ENCODE measurements around the gene HMGXB3. TPM values are rescaled to one million over a fixed set of nuclear protein-coding genes. Genes with fewer than 3 reads are reported as not detected.

HMGXB3 gene
- total RNA-seq, 1 donor from 2014 or later: 36.8 TPM

GRCh38 chr5:150051657-150052195 is 51.2 kb downstream of the HMGXB3 start:
- no peak for TF ChIP-seq CTCF (IDR thresholded peaks at IDR 0.05)
- H3K4me1 Mint-ChIP-seq: no peaks in the 10 kb centered on the region
- ChIA-PET POLR2A (no interaction called here), CTCF (no interaction called here)
- no peak overlapping the region for H3K27ac Mint-ChIP-seq
- H3K36me3 Mint-ChIP-seq (ENCODE audit: low read depth): peaks cover 86% of the 10 kb centered on the region
- intact Hi-C loops (cut with micrococcal nuclease): no loop called here
- DNase-seq (no peak), ATAC-seq (ENCODE audit: low read depth) (no peak)
- H3K9me3 Mint-ChIP-seq: no peaks in the 10 kb centered on the region
- no peak overlapping the region for H3K4me3 Mint-ChIP-seq
- H3K27me3 Mint-ChIP-seq: no peaks in the 10 kb centered on the region

DNA sequence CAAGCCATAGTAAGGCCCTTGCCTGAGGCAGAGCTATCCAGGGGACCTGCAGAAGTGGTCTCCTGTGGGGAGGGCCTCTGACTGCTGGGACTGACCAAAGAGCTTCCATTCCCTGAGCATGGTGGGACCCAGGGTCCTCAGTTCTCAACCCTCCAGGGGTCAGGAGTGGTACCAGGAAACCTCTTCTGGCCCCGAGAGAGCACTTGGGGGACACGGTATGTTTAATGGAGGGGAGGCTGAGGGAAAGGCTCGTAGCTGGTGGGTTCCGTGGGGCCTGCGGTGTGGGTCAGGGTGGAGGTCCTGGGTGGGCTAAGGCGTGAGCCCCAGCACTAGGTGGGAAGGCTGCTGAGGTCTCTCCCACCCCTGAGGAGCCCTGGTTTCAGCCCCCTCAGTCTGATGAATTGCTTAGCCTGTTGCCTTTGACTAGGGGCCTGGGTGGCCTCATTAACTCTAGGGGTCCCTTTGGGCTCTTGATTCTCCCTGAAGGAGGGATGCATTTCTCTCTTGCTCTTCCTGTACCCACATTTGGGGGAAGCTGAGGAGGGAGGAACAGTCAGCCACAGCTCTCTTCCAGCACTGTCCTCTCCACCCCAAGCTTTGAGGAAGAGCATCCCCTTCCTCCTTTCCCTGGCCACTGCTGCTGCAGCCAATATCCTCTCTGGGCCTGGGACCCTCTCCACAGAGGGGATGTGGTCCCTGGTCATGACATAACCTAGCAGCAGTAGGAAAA is 51.9 kb downstream of the HMGXB3 start:
- no peak overlapping the region for H3K4me3 Mint-ChIP-seq
- H3K4me1 Mint-ChIP-seq: no peaks in the 10 kb centered on the region
- H3K9me3 Mint-ChIP-seq: no peaks in the 10 kb centered on the region
- no peak for TF ChIP-seq CTCF (IDR thresholded peaks at IDR 0.05)
- no peak overlapping the region for H3K27ac Mint-ChIP-seq
- H3K27me3 Mint-ChIP-seq: no peaks in the 10 kb centered on the region
- CTCF ChIA-PET: no interaction called here
- POLR2A ChIA-PET: no interaction called here
- intact Hi-C loops (cut with micrococcal nuclease): no loop called here
- H3K36me3 Mint-ChIP-seq (ENCODE audit: low read depth): peaks cover 80% of the 10 kb centered on the region
- ATAC-seq (ENCODE audit: low read depth) (no peak), DNase-seq (no peak)

- no peaks in the 10 kb centered on the region for H3K27me3 Mint-ChIP-seq
- H3K27ac Mint-ChIP-seq: no peak overlapping the region
Observed at GRCh38 chr5:150052956-150053712, 52.6 kb downstream of the HMGXB3 start.

DNA sequence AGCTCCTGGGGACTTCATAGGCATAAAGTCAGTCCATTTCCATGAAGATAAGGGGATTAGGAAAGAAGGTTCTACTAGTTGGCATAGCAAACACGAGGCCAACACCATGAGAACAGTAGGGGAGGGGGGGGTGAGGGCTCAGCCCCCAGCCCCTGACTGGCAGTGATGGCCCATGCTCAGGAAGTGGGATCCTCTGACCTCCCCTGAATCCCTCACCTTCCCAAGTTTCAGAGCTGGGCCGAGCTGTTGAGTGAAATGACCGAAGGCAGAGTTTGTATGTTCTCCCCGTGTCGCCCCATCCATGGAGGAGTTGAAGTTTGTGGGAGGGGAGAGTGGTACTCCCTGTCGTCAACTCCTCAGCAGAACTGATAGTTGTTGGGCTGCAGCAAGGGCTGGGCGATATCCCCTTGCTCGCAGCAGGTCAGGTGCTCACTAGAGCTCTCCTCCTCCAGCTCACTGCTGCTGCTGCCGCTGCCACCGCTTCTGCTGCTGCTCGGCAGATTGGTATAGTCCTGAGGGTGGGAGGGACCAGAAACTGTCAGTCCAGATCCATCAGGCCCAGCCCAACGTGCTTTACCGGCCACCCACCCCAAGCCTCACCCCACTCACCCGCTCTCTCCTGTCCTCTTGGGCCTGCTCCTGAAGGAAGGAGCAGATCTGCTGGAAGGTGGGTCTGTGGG is 53.3 kb downstream of the HMGXB3 start:
- intact Hi-C loops (cut with micrococcal nuclease): no loop called here
- DNase-seq: no peak
- H3K36me3 Mint-ChIP-seq (ENCODE audit: low read depth): peaks cover 65% of the 10 kb centered on the region
- peaks cover 3% of the 10 kb centered on the region for H3K4me1 Mint-ChIP-seq
- no peak for TF ChIP-seq CTCF (IDR thresholded peaks at IDR 0.05)
- no peak overlapping the region for H3K27ac Mint-ChIP-seq
- CTCF ChIA-PET: no interaction called here
- POLR2A ChIA-PET: no interaction called here
- no peaks in the 10 kb centered on the region for H3K9me3 Mint-ChIP-seq
- no peak overlapping the region for H3K4me3 Mint-ChIP-seq
- no peaks in the 10 kb centered on the region for H3K27me3 Mint-ChIP-seq
- no peak for ATAC-seq (ENCODE audit: low read depth)

More at GRCh38 chr5:150052956-150053712, 52.6 kb downstream of the HMGXB3 start:
- no peak for TF ChIP-seq CTCF (IDR thresholded peaks at IDR 0.05)
- Mint-ChIP-seq H3K4me1 (no peaks in the 10 kb centered on the region), H3K36me3 (ENCODE audit: low read depth) (peaks cover 72% of the 10 kb centered on the region), H3K9me3 (no peaks in the 10 kb centered on the region), H3K4me3 (no peak overlapping the region)
- ATAC-seq (ENCODE audit: low read depth): no peak
- intact Hi-C loops (cut with micrococcal nuclease): no loop called here
- CTCF ChIA-PET: no interaction called here
- DNase-seq: no peak
- POLR2A ChIA-PET: no interaction called here

GRCh38 chr5:150054569-150054968 is 54.0 kb downstream of the HMGXB3 start:
- no peak overlapping the region for H3K4me3 Mint-ChIP-seq
- H3K27ac Mint-ChIP-seq: no peak overlapping the region
- ATAC-seq (ENCODE audit: low read depth) (no peak), DNase-seq (no peak)
- peaks cover 3% of the 10 kb centered on the region for H3K4me1 Mint-ChIP-seq
- TF ChIP-seq CTCF (IDR thresholded peaks at IDR 0.05): no peak
- intact Hi-C loops (cut with micrococcal nuclease): no loop called here
- CTCF ChIA-PET: no interaction called here
- peaks cover 58% of the 10 kb centered on the region for H3K36me3 Mint-ChIP-seq (ENCODE audit: low read depth)
- no peaks in the 10 kb centered on the region for H3K9me3 Mint-ChIP-seq
- POLR2A ChIA-PET: no interaction called here
- H3K27me3 Mint-ChIP-seq: no peaks in the 10 kb centered on the region

Data from activated B cell treated with CpG ODN at 0.5 μM for 24 hours (primary cell).